Spleen (tissue), 7 donors: Measurements from ENCODE around the gene OXSM.

Experiments
- POLR2A ChIP-seq, 3 donors: fragments of 450-650 bp; IDR thresholded peaks; one replicate each; pipeline ENCODE4 v1.5.1; 2017; ENCODE audit warnings: antibody characterized with exemption in 3 of 3, mild to moderate bottlenecking in 1 of 3
- POLR2AphosphoS5 ChIP-seq, 3 donors: sonication (generic); formaldehyde crosslinking; IDR thresholded peaks; one replicate each; pipeline ENCODE4 v1.5.1; 2017; ENCODE audit warnings: antibody characterized with exemption in 3 of 3
- TF ChIP-seq, protein P1 (sequence below), 11 experiments: fragments of 200-600 bp in 7 of 11; fragments of 450-650 bp in 4 of 11; sonication (generic) in 4 of 11; IDR thresholded peaks in 8 of 11; conservative IDR thresholded peaks in 3 of 11; 1 replicate in 7 of 11; 2 replicates in 4 of 11; pipeline versions ENCODE4 v1.4.0 to v1.8.0; 2016 to 2021; ENCODE audit warnings: antibody characterized with exemption in 11 of 11, inconsistent platforms in 4 of 11, mild to moderate bottlenecking in 1 of 11
- donor health status: DM: no; HTN: no; CAD: no; lungs with moderate emphysema.
- donor health status: DM: no; HTN: no; CAD: no.
- donor health status: DM: no; HTN: no; CAD: no.

DNA sequence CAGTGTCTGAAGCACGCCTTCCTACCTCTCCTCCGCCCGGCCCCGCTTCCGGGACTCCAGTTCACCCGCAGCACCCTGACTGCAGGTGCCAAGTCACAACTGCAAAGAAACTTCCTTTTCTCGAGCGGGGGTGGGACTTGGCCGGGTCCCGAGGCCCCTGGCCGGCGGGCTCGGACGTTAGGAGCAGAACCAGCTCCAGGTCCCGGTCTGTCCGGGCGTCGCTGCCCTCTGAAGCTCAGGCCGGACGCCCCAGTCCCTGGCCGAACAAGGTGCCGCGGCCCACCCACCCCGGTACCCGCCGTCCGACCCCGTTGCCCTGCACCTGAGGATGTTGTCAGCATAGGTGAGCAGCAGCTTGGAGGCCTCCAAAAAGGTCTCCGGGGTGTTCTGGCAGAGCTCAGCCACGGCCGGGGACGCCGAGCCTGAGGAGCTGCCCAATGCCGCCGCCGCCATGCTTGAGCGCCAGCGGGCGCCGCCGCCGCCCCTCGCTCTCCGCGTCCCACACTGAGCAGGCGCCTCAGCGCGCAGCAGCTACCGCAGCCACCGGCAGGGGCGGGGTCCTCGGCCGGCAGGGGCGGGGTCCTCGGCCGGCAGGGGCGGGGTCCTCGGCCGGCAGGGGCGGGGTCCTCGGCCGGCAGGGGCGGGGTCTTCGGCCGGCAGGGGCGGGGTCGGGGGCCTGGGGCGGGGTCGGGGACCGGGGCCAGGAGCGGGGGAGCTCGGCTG is 6.8 kb upstream of the OXSM start, which contains the start of gene NGLY1:
- TF ChIP-seq, protein P1, sequence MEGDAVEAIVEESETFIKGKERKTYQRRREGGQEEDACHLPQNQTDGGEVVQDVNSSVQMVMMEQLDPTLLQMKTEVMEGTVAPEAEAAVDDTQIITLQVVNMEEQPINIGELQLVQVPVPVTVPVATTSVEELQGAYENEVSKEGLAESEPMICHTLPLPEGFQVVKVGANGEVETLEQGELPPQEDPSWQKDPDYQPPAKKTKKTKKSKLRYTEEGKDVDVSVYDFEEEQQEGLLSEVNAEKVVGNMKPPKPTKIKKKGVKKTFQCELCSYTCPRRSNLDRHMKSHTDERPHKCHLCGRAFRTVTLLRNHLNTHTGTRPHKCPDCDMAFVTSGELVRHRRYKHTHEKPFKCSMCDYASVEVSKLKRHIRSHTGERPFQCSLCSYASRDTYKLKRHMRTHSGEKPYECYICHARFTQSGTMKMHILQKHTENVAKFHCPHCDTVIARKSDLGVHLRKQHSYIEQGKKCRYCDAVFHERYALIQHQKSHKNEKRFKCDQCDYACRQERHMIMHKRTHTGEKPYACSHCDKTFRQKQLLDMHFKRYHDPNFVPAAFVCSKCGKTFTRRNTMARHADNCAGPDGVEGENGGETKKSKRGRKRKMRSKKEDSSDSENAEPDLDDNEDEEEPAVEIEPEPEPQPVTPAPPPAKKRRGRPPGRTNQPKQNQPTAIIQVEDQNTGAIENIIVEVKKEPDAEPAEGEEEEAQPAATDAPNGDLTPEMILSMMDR (IDR thresholded peaks at IDR 0.05 in 8 of 11, conservative IDR thresholded peaks at IDR 0.05 in 3 of 11) = peak in 9 of 11 experiments; percentile 23 to 68 (median 58)
- TF ChIP-seq POLR2A (IDR thresholded peaks at IDR 0.05) (peak; percentile 84 to 96 (median 90)), POLR2AphosphoS5 (IDR thresholded peaks at IDR 0.05) (peak; percentile 97 to 99 (median 98))
